H9 (cell line): Measurements from ENCODE around the gene LRFN2. TPM values are rescaled to one million over a fixed set of nuclear protein-coding genes. Genes with fewer than 3 reads are reported as not detected.

Experiments
- DNase-seq: peaks from one replicate; pipeline ENCODE4 v3.0.0-alpha.2; 2017
- H2AFZ ChIP-seq: one replicate; pipeline ENCODE4 v1.6.1; 2013; ENCODE audit warnings: mild to moderate bottlenecking, low read length, control low read depth, moderate library complexity
- H2AK5ac ChIP-seq: 2 replicates; pipeline ENCODE4 v1.6.1; 2013; ENCODE audit warnings: low read length, control low read depth, mixed read lengths; ENCODE audit not compliant: insufficient read length
- H2BK120ac ChIP-seq: one replicate; pipeline ENCODE4 v1.6.1; 2013; ENCODE audit warnings: low read depth, mild to moderate bottlenecking, low read length, control low read depth, inconsistent platforms; ENCODE audit not compliant: poor library complexity, severe bottlenecking
- H2BK12ac ChIP-seq: 2 replicates; pipeline ENCODE4 v1.6.1; 2013; ENCODE audit warnings: low read length, control low read depth, mixed read lengths, low read depth; ENCODE audit not compliant: insufficient read length
- H2BK15ac ChIP-seq: 2 replicates; pipeline ENCODE4 v1.6.1; 2013; ENCODE audit warnings: low read depth, low read length, control low read depth
- H2BK20ac ChIP-seq: one replicate; pipeline ENCODE4 v1.6.1; 2013; ENCODE audit warnings: low read depth, mild to moderate bottlenecking, low read length, control low read depth, inconsistent platforms; ENCODE audit not compliant: poor library complexity, severe bottlenecking
- H2BK5ac ChIP-seq: 2 replicates; pipeline ENCODE4 v1.6.1; 2013; ENCODE audit warnings: low read length, control low read depth, mixed read lengths; ENCODE audit not compliant: insufficient read length
- H3K14ac ChIP-seq: 2 replicates; pipeline ENCODE4 v1.6.1; 2013; ENCODE audit warnings: low read length, control low read depth; ENCODE audit not compliant: insufficient read depth
- H3K18ac ChIP-seq: 2 replicates; pipeline ENCODE4 v1.6.1; 2013; ENCODE audit warnings: low read depth, mild to moderate bottlenecking, mixed read lengths, low read length, control low read depth; ENCODE audit not compliant: insufficient read length
- H3K23ac ChIP-seq: 2 replicates; pipeline ENCODE4 v1.6.1; 2013; ENCODE audit warnings: low read length, control low read depth, mixed read lengths, low read depth; ENCODE audit not compliant: insufficient read length
- H3K23me2 ChIP-seq: 2 replicates; pipeline ENCODE4 v1.6.1; 2013; ENCODE audit warnings: low read depth, mild to moderate bottlenecking, mixed read lengths, low read length, control low read depth; ENCODE audit not compliant: insufficient read length, poor library complexity, severe bottlenecking
- H3K27ac ChIP-seq: 2 replicates; pipeline ENCODE4 v1.5.1; 2013; ENCODE audit warnings: low read length, control low read depth, mixed read lengths, low read depth; ENCODE audit not compliant: insufficient read length
- H3K27me3 ChIP-seq: 2 replicates; pipeline ENCODE4 v1.6.1; 2013; ENCODE audit warnings: low read length, control low read depth, inconsistent platforms; ENCODE audit not compliant: insufficient read depth
- H3K4ac ChIP-seq: 2 replicates; pipeline ENCODE4 v1.6.1; 2013; ENCODE audit warnings: low read depth, mild to moderate bottlenecking, control low read depth, inconsistent platforms, low read length, moderate library complexity
- H3K4me1 ChIP-seq: 2 replicates; pipeline ENCODE4 v1.6.1; 2013; ENCODE audit warnings: low read length, control low read depth, inconsistent platforms; ENCODE audit not compliant: insufficient read depth
- H3K4me2 ChIP-seq: 2 replicates; pipeline ENCODE4 v1.6.1; 2013; ENCODE audit warnings: low read length, control low read depth, mixed read lengths; ENCODE audit not compliant: insufficient read length, insufficient read depth
- H3K56ac ChIP-seq: 2 replicates; pipeline ENCODE4 v1.6.1; 2013; ENCODE audit warnings: low read depth, mild to moderate bottlenecking, mixed read lengths, low read length, control low read depth; ENCODE audit not compliant: insufficient read length
- H3K79me1 ChIP-seq: 2 replicates; pipeline ENCODE4 v1.6.1; 2013; ENCODE audit warnings: low read depth, mild to moderate bottlenecking, moderate library complexity, low read length, control low read depth, inconsistent platforms; ENCODE audit not compliant: insufficient read depth, poor library complexity, severe bottlenecking
- H3K79me2 ChIP-seq: 2 replicates; pipeline ENCODE4 v1.6.1; 2013; ENCODE audit warnings: low read length, control low read depth, inconsistent platforms; ENCODE audit not compliant: insufficient read depth
- H3K9ac ChIP-seq: 2 replicates; pipeline ENCODE4 v1.6.1; 2013; ENCODE audit warnings: low read length, control low read depth, mixed read lengths; ENCODE audit not compliant: insufficient read length; ENCODE audit errors: extremely low read depth
- H3K9me3 ChIP-seq: one replicate; pipeline ENCODE4 v1.6.1; 2013; ENCODE audit warnings: low read depth, low read length, inconsistent platforms; ENCODE audit not compliant: control insufficient read depth
- H3T11ph ChIP-seq: one replicate; pipeline ENCODE4 v1.6.1; 2013; ENCODE audit warnings: mild to moderate bottlenecking, low read length, control low read depth, inconsistent platforms
- H4K20me1 ChIP-seq: one replicate; pipeline ENCODE4 v1.6.1; 2013; ENCODE audit not compliant: control insufficient read depth, insufficient read length, insufficient read depth
- H4K5ac ChIP-seq: 2 replicates; pipeline ENCODE4 v1.6.1; 2013; ENCODE audit warnings: low read depth, mild to moderate bottlenecking, mixed read lengths, low read length, control low read depth; ENCODE audit not compliant: insufficient read length
- H4K8ac ChIP-seq: replicated peaks from 2 replicates; pipeline ENCODE4 v1.6.1; 2013; ENCODE audit warnings: low read length, control low read depth, mixed read lengths, low read depth; ENCODE audit not compliant: insufficient read length
- H4K91ac ChIP-seq: 2 replicates; pipeline ENCODE4 v1.6.1; 2013; ENCODE audit warnings: low read depth, mild to moderate bottlenecking, moderate library complexity, mixed read lengths, low read length, control low read depth; ENCODE audit not compliant: insufficient read length
- H3K27ac Mint-ChIP-seq, 3 experiments: 2 replicates in 2 of 3; 3 replicates in 1 of 3; pipeline ENCODE4 v1.8.0; 2020 to 2021; ENCODE audit warnings: mixed read lengths in 3 of 3, mild to moderate bottlenecking in 1 of 3, moderate library complexity in 1 of 3
- H3K27me3 Mint-ChIP-seq: 2 replicates; pipeline ENCODE4 v1.8.0; 2021; ENCODE audit warnings: low read depth, mild to moderate bottlenecking, moderate library complexity, mixed read lengths
- H3K36me3 Mint-ChIP-seq, 3 experiments: 2 replicates in 2 of 3; 3 replicates in 1 of 3; pipeline ENCODE4 v1.8.0; 2020 to 2021; ENCODE audit warnings: low read depth in 3 of 3, mixed read lengths in 3 of 3; ENCODE audit not compliant: insufficient read depth in 1 of 3
- H3K4me1 Mint-ChIP-seq, 2 experiments: 2 replicates each; pipeline ENCODE4 v1.8.0; 2020; ENCODE audit warnings: mixed read lengths in 2 of 2
- H3K4me3 Mint-ChIP-seq, 2 experiments: 2 replicates in 1 of 2; 3 replicates in 1 of 2; pipeline ENCODE4 v1.8.0; 2020 to 2021; ENCODE audit warnings: mild to moderate bottlenecking in 2 of 2, mixed read lengths in 2 of 2, moderate library complexity in 1 of 2
- H3K9me3 Mint-ChIP-seq, 2 experiments: 2 replicates in 1 of 2; 3 replicates in 1 of 2; pipeline ENCODE4 v1.8.0; 2020; ENCODE audit warnings: mild to moderate bottlenecking in 2 of 2, mixed read lengths in 2 of 2, moderate library complexity in 1 of 2
- CTCF ChIP-seq: fragments of 200-600 bp; sonication (generic); conservative IDR thresholded peaks from 3 replicates; pipeline ENCODE4 v1.8.0; 2021; ENCODE audit warnings: antibody characterized with exemption, mild to moderate bottlenecking
- WGBS: extraction: QIAGEN DNeasy Blood & Tissue Kit; methylation state at CpG from one replicate; pipeline ENCODE4 v1.1.7; 2013; ENCODE audit warnings: missing lambda C conversion rate, low lambda C conversion rate, mixed read lengths; ENCODE audit not compliant: insufficient read length; ENCODE audit errors: extremely low coverage; 5-methylcytosine and 5-hydroxymethylcytosine counted together
- total RNA-seq: library from RNA; stranded (reverse); gene quantifications from 2 replicates; pipeline ENCODE4 v1.2.1, GENCODE V29; 2021

The LRFN2 gene
- total RNA-seq, 1 experiment from 2014 or later: 0.11 TPM

GRCh38 chr6:40443842-40444241 lies 143.3 kb downstream of the LRFN2 start:
- Mint-ChIP-seq H3K4me3 (no peak overlapping the region), H3K27me3 (0 out of 2 replicates have a peak, but pooled peaks cover 2% of the 10 kb centered on the region), H3K4me1 (peaks cover 23 to 30% of the 10 kb centered on the region in 2 experiments), H3K36me3 (no peaks in the 10 kb centered on the region), H3K27ac (no peak overlapping the region; a peak in 2 of 7 replicates), H3K9me3 (no peaks in the 10 kb centered on the region; a peak in 1 of 5 replicates)
- no peak overlapping the region for H3K23ac ChIP-seq
- H2BK20ac ChIP-seq: no peak overlapping the region
- H4K91ac ChIP-seq: no peak overlapping the region
- no peak overlapping the region for H3K4me2 ChIP-seq
- no peak overlapping the region for H4K8ac ChIP-seq
- WGBS: no CpG with 5 or more reads among the region's 2 CpGs
- no peaks in the 10 kb centered on the region for H3K79me1 ChIP-seq
- H3K27me3 ChIP-seq: no peaks in the 10 kb centered on the region
- no peaks in the 10 kb centered on the region for H3K9me3 ChIP-seq
- H3T11ph ChIP-seq: no peak overlapping the region
- H2AFZ ChIP-seq: no peak overlapping the region
- H4K20me1 ChIP-seq: no peaks in the 10 kb centered on the region
- no peak overlapping the region for H3K56ac ChIP-seq
- no peak overlapping the region for H2AK5ac ChIP-seq
- no peak overlapping the region for H4K5ac ChIP-seq
- no peaks in the 10 kb centered on the region for H3K79me2 ChIP-seq
- no peak overlapping the region for H3K18ac ChIP-seq
- no peak overlapping the region for H3K4ac ChIP-seq
- H3K27ac ChIP-seq: no peak overlapping the region
- H3K23me2 ChIP-seq: no peaks in the 10 kb centered on the region
- no peak for DNase-seq
- no peak overlapping the region for H2BK12ac ChIP-seq
- H3K9ac ChIP-seq: no peak overlapping the region
- H3K14ac ChIP-seq: no peak overlapping the region
- H2BK120ac ChIP-seq: no peak overlapping the region
- no peak for TF ChIP-seq CTCF
- H2BK5ac ChIP-seq: no peak overlapping the region
- peaks cover 2% of the 10 kb centered on the region; the same call in 1 of the 2 replicates for H3K4me1 ChIP-seq
- no peak overlapping the region for H2BK15ac ChIP-seq
